Erythroblast (primary cell): ENCODE measurements around the gene OPCML.

ENCODE experiments used
- DNase-seq, 2 experiments: peaks; one replicate each; lab custom pipeline; 2025; lab: John Stamatoyannopoulos, UW
- GATA1 ChIP-seq: IDR thresholded peaks from 2 replicates; pipeline ENCODE4 v1.6.1; 2011; ENCODE audit warnings: low read depth, mild to moderate bottlenecking, control low read depth, low read length, moderate library complexity
- POLR2A ChIP-seq: IDR thresholded peaks from 2 replicates; pipeline ENCODE4 v1.6.1; 2011; ENCODE audit warnings: mild to moderate bottlenecking, low read length

OPCML gene

GRCh38 chr11:132670921-132671675 is 861.2 kb downstream of the OPCML start:
- no peak for DNase-seq

GRCh38 chr11:132669949-132670348 is 862.4 kb downstream of the OPCML start:
- TF ChIP-seq POLR2A, result no peak
- TF ChIP-seq GATA1, result no peak
- DNase-seq, result no peak

More at GRCh38 chr11:132670921-132671675, 861.2 kb downstream of the OPCML start:
- TF ChIP-seq POLR2A (no peak), GATA1 (no peak)

GRCh38 chr11:132665205-132665604 is 867.1 kb downstream of the OPCML start:
- DNase-seq, result no peak

GRCh38 chr11:132658696-132659095 is 873.6 kb downstream of the OPCML start:
- TF ChIP-seq POLR2A (no peak), GATA1 (no peak)
- no peak for DNase-seq

More at GRCh38 chr11:132665205-132665604, 867.1 kb downstream of the OPCML start:
- TF ChIP-seq GATA1 (no peak), POLR2A (no peak)

GRCh38 chr11:132658004-132658403 is 874.3 kb downstream of the OPCML start:
- no peak for TF ChIP-seq POLR2A
- TF ChIP-seq GATA1, result no peak
- DNase-seq, result no peak

DNA sequence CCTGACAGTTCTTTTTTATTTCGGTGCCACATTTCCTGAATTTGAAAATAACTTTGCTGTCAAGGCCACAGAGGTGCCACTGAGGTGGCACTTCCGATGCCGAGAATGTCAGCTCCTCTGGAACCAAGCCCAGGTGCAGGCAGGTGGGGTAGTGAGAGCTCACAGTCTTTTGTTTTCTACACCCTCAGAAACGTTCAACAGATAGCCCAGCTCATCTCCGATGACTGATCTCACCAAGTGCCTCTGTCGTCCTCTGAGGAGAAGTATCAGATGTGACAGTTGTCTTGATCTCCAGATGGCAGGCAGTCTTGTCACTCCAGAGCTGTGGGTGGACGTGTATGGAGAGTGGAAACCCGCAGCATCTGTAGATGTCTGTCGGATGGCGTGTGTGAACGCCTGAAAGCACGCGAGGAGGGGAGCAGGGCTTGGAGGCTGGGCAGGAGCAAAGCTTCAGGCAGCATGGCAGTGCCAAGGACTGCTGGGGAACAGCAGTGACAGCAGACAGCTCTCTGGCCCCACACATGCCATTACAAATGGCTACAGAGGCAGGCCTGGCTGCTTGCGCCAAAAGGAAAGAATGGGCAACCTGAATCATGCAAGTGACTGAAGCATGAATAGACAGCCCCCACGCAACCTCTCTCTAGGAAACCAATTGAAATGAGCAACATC is 877.0 kb downstream of the OPCML start:
- TF ChIP-seq POLR2A, result no peak
- no peak for TF ChIP-seq GATA1
- no peak for DNase-seq

GRCh38 chr11:132653237-132653636 is 879.1 kb downstream of the OPCML start:
- DNase-seq, result no peak

GRCh38 chr11:132650969-132651720 is 881.2 kb downstream of the OPCML start:
- TF ChIP-seq GATA1, result no peak
- no peak for TF ChIP-seq POLR2A
- no peak for DNase-seq

More at GRCh38 chr11:132653237-132653636, 879.1 kb downstream of the OPCML start:
- TF ChIP-seq POLR2A (no peak), GATA1 (no peak)

GRCh38 chr11:132649277-132649676 is 883.0 kb downstream of the OPCML start:
- no peak for TF ChIP-seq POLR2A
- TF ChIP-seq GATA1, result no peak
- DNase-seq, result no peak

- TF ChIP-seq POLR2A, result no peak
- TF ChIP-seq GATA1, result no peak
- DNase-seq, result no peak
Observed at GRCh38 chr11:132648851-132649250, 883.5 kb downstream of the OPCML start.

DNA sequence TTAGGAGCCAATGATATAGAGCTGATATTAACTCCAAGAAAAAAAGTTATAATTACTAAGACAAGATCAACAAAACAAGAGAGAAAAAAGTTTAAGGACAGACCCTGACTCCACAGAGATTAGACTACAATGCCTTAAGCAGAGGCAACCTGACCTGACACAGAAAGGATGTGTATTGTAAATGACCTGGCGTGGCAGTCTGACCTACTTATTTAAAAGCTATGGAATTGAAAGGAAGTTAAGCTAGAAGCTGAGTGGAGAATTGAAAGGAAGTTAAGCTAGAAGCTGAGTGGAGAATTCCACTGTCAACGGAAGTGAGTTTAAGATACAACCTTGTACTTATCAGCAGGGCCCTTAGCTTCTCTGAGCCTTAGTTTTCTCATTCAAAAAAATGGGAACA is 885.4 kb downstream of the OPCML start:
- DNase-seq, result no peak
- no peak for TF ChIP-seq GATA1
- TF ChIP-seq POLR2A, result no peak

GRCh38 chr11:132644520-132645239 is 887.6 kb downstream of the OPCML start:
- DNase-seq, result no peak
- TF ChIP-seq POLR2A, result no peak
- TF ChIP-seq GATA1, result no peak

DNA sequence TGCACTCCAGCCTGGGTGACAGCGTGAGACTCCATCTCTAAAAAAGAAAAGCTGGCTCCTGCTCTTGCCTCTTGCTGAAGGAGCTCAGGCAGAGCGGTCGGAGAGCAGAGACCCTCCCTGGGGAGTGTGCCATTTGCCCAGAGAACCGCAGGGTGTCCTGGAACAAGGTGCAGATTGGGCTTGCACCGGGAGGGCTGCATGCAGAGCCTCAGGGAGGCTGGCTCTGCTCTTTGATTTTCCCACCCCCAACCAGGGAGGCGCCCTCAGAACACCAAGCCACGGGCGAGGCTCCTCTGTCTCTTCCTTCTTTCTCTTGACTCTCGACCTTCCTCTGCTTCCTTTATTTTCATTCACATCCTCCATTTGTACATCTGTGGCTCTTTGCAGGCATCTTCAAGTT is 889.1 kb downstream of the OPCML start:
- TF ChIP-seq POLR2A, result no peak
- TF ChIP-seq GATA1, result no peak
- no peak for DNase-seq

DNA sequence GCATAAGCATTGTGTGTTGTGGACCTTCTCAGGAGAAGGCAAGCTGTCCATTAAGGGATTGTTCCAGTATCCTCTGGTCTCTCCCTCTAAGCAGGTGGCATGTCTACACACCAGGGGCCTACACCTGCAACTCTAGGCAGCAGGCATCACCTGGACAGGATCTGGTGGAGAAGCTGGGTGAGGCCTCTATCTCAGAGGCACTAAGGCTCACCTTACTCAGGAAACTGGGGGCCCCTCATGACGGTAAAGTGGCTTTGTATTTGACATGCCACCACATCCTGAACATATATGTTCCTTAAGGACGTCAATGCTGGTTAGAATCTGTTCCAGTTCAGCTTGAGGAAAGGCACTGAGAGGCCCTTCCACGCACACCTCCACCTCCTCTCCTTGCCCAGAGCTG is 891.3 kb downstream of the OPCML start:
- TF ChIP-seq POLR2A, result no peak
- TF ChIP-seq GATA1, result no peak
- DNase-seq, result no peak

- TF ChIP-seq GATA1 (no peak), POLR2A (no peak)
Observed at GRCh38 chr11:132639986-132640385, 892.3 kb downstream of the OPCML start.

More at GRCh38 chr11:132639986-132640385, 892.3 kb downstream of the OPCML start:
- no peak for DNase-seq
